Karpas-422 (cell line): ENCODE results near the gene CYB5R3. TPM values are rescaled to one million over a fixed set of nuclear protein-coding genes. Genes with fewer than 3 reads are reported as not detected.

ENCODE experiments used
- DNase-seq: peaks from one replicate; pipeline ENCODE4 v3.0.0-alpha.2; 2015
- H2AFZ ChIP-seq: fragments of 200-600 bp; sonication (generic); 2 replicates; pipeline ENCODE4 v1.6.1; 2014; ENCODE audit warnings: antibody characterized with exemption, low read length, mixed read lengths
- H3K27ac ChIP-seq: fragments of 200-600 bp; sonication (generic); 2 replicates; pipeline ENCODE4 v1.5.1; 2014; ENCODE audit warnings: mild to moderate bottlenecking, low read length, moderate library complexity
- H3K27me3 ChIP-seq: fragments of 200-600 bp; sonication (generic); 2 replicates; pipeline ENCODE4 v1.6.1; 2014; ENCODE audit warnings: low read length, mixed read lengths
- H3K36me3 ChIP-seq: fragments of 200-600 bp; sonication (generic); 2 replicates; pipeline ENCODE4 v1.6.1; 2014; ENCODE audit warnings: low read length, mixed read lengths; ENCODE audit not compliant: insufficient read depth
- H3K4me1 ChIP-seq: fragments of 200-600 bp; sonication (generic); 2 replicates; pipeline ENCODE4 v1.6.1; 2014; ENCODE audit warnings: mild to moderate bottlenecking, low read length, mixed read lengths
- H3K4me2 ChIP-seq: fragments of 200-600 bp; sonication (generic); 2 replicates; pipeline ENCODE4 v1.6.1; 2014; ENCODE audit warnings: low read length, low read depth, mild to moderate bottlenecking; ENCODE audit not compliant: poor library complexity, severe bottlenecking
- H3K4me3 ChIP-seq: fragments of 200-600 bp; sonication (generic); 2 replicates; pipeline ENCODE4 v1.5.1; 2014; ENCODE audit warnings: mild to moderate bottlenecking, antibody characterized with exemption, low read length, mixed read lengths
- H3K79me2 ChIP-seq: fragments of 200-600 bp; sonication (generic); 2 replicates; pipeline ENCODE4 v1.6.1; 2014; ENCODE audit warnings: mild to moderate bottlenecking, low read length, mixed read lengths
- H3K9ac ChIP-seq: fragments of 200-600 bp; sonication (generic); 2 replicates; pipeline ENCODE4 v1.6.0; 2014; ENCODE audit warnings: low read length
- H3K9me2 ChIP-seq: fragments of 200-600 bp; sonication (generic), shearing (Covaris generic); replicated peaks from 2 replicates; pipeline ENCODE4 v1.6.0; 2014; ENCODE audit warnings: mild to moderate bottlenecking, low read length, moderate library complexity; ENCODE audit not compliant: insufficient read depth
- H3K9me3 ChIP-seq: fragments of 300-700, 200-600 bp; sonication (generic); 2 replicates; pipeline ENCODE4 v1.6.1; 2014; ENCODE audit warnings: low read length, mixed read lengths
- H4K20me1 ChIP-seq: fragments of 200-600 bp; sonication (generic); 2 replicates; pipeline ENCODE4 v1.6.1; 2014; ENCODE audit warnings: mild to moderate bottlenecking, antibody characterized with exemption, low read length, low read depth; ENCODE audit not compliant: insufficient read depth
- total RNA-seq: library from RNA; depleted of rRNA; stranded (reverse); fragments of >200 nt; shearing (Covaris generic); gene quantifications from 2 replicates; pipeline ENCODE4 v1.2.3, GENCODE V29; 2014; ENCODE audit warnings: low replicate concordance

The CYB5R3 gene
- total RNA-seq, 1 experiment from 2014 or later = 27.5 TPM

DNA sequence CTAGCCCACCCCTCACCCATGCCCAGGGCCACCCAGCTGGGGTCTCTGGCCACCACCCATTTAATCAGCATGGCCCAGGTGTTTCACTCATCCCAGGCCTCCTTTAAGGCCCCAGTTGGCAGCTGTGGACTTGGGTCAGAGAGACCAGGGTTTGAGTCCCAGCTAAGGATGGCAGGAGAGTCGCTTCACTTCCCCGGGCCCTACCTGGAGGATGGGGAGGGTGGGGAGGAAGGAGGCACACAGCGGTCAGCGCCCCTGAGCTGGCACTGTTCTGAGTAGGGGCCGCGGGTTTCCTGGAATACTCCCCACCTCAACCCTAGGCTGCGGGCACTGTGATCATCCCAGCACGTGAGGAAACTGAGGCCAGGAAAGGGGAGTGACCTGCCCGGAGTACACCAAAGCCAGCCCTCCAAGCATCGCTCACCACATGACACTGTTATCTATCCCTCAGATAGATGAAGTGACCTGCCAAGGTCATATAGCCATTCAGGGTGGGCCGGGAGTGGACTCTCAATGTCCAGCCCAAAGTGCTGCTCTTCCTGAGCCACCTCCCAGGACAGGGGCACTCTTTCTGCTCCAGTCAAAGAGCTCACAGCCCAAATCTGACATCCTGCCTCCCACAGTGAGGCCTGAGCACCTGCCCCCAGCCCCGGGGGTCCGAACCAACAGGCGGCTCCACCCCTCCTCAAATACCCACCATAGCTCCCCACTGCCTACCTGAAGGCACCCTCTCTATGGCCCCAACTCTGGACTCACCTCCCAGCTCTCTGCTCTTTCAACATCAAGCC, 5.4 kb downstream of the CYB5R3 start:
- no peaks in the 10 kb centered on the region for H3K27me3 ChIP-seq
- H3K4me3 ChIP-seq = no peak overlapping the region
- H3K36me3 ChIP-seq = no peaks in the 10 kb centered on the region
- no peaks in the 10 kb centered on the region for H3K9me3 ChIP-seq
- no peak overlapping the region for H2AFZ ChIP-seq
- H3K4me2 ChIP-seq = no peak overlapping the region
- H4K20me1 ChIP-seq = peaks cover 9% of the 10 kb centered on the region; the same call in 1 of the 2 replicates
- H3K9me2 ChIP-seq = no peaks in the 10 kb centered on the region
- peaks cover 83% of the 10 kb centered on the region for H3K79me2 ChIP-seq
- no peak overlapping the region for H3K27ac ChIP-seq
- H3K9ac ChIP-seq = no peak overlapping the region
- DNase-seq = no peak
- H3K4me1 ChIP-seq = peaks cover 32% of the 10 kb centered on the region

- H4K20me1 ChIP-seq = peaks cover 4% of the 10 kb centered on the region; the same call in 1 of the 2 replicates
- H3K4me2 ChIP-seq = no peak overlapping the region
- no peaks in the 10 kb centered on the region for H3K9me2 ChIP-seq
- DNase-seq = no peak
- no peaks in the 10 kb centered on the region for H3K27me3 ChIP-seq
- no peak overlapping the region for H3K9ac ChIP-seq
- no peak overlapping the region for H2AFZ ChIP-seq
- H3K4me1 ChIP-seq = peaks cover 27% of the 10 kb centered on the region
- peaks cover 75% of the 10 kb centered on the region for H3K79me2 ChIP-seq
- no peak overlapping the region for H3K4me3 ChIP-seq
- H3K27ac ChIP-seq = no peak overlapping the region
- no peaks in the 10 kb centered on the region for H3K9me3 ChIP-seq
- H3K36me3 ChIP-seq = no peaks in the 10 kb centered on the region
Measured at GRCh38 chr22:42642806-42643633, 6.2 kb downstream of the CYB5R3 start.

DNA sequence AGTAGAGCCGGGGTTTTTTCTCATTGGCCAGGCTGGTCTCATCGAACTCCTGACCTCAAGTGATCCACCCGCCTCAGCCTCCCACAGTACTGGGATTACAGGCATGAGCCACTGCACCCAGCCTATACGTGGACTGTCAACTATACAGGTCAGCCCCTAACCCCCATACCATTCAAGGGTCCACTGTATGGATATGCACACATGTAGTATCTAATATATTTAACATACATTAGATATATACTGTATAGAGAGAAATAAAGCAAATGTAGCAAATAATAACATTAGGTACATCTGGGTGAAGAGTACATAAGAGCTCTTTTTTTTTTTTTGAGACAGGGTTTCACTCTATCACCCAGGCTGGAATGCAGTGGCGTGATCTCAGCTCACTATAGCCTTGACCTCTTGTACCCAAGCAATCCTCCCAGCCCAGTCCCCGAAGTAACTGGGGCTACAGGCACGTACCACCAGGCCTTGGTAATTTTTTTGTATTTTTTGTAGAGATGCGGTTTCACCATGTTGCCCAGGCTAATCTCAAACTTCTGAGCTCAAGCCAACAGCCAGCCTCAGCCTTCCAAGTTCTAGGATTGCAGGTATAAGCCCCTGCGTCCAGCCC, 7.3 kb downstream of the CYB5R3 start:
- no peak for DNase-seq
- no peak overlapping the region for H3K9ac ChIP-seq
- peaks cover 6% of the 10 kb centered on the region; the same call in 1 of the 2 replicates for H4K20me1 ChIP-seq
- H3K9me3 ChIP-seq = no peaks in the 10 kb centered on the region
- no peak overlapping the region for H3K27ac ChIP-seq
- H3K36me3 ChIP-seq = no peaks in the 10 kb centered on the region
- no peak overlapping the region for H3K4me3 ChIP-seq
- no peaks in the 10 kb centered on the region for H3K9me2 ChIP-seq
- H3K27me3 ChIP-seq = no peaks in the 10 kb centered on the region
- peaks cover 16% of the 10 kb centered on the region for H3K4me1 ChIP-seq
- H2AFZ ChIP-seq = no peak overlapping the region
- no peak overlapping the region for H3K4me2 ChIP-seq
- H3K79me2 ChIP-seq = peaks cover 74% of the 10 kb centered on the region

GRCh38 chr22:42639541-42640241, 9.5 kb downstream of the CYB5R3 start:
- no peaks in the 10 kb centered on the region for H3K27me3 ChIP-seq
- H4K20me1 ChIP-seq = peaks cover 8% of the 10 kb centered on the region; the same call in 1 of the 2 replicates
- H3K9ac ChIP-seq = no peak overlapping the region
- no peak overlapping the region for H3K27ac ChIP-seq
- H3K4me3 ChIP-seq = no peak overlapping the region
- H2AFZ ChIP-seq = no peak overlapping the region
- no peaks in the 10 kb centered on the region for H3K9me3 ChIP-seq
- no peaks in the 10 kb centered on the region for H3K36me3 ChIP-seq
- H3K79me2 ChIP-seq = peaks cover 56% of the 10 kb centered on the region
- H3K4me2 ChIP-seq = no peak overlapping the region
- no peaks in the 10 kb centered on the region for H3K4me1 ChIP-seq
- no peak for DNase-seq
- H3K9me2 ChIP-seq = no peaks in the 10 kb centered on the region

DNA sequence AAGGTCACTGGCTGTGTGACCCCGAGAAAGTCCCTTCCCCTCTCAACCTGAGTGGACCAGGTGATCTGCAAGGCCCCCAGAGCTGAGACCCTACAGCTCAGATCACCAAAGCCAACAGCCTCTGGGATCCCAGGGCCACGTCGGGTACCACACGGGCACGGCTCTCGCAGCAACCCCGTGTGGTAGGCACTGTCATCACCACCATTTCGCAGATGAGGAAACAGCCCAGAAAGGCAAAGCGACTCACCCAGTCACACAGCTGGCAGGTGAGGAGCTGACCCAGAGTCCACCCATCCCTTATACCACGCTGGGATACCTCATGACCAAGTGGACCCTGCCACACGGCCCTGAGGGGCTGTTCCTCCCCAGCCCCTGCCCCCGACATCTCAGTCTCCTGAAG, 11.6 kb downstream of the CYB5R3 start:
- Histone ChIP-seq H3K79me2 (peaks cover 35% of the 10 kb centered on the region), H3K4me2 (no peak overlapping the region), H3K4me1 (no peaks in the 10 kb centered on the region), H3K4me3 (no peak overlapping the region), H3K9ac (no peak overlapping the region), H3K9me3 (no peaks in the 10 kb centered on the region), H3K9me2 (no peaks in the 10 kb centered on the region), H2AFZ (no peak overlapping the region), H3K27ac (no peak overlapping the region), H3K36me3 (no peaks in the 10 kb centered on the region), H4K20me1 (peaks cover 8% of the 10 kb centered on the region; the same call in 1 of the 2 replicates), H3K27me3 (no peaks in the 10 kb centered on the region)
- DNase-seq = no peak

DNA sequence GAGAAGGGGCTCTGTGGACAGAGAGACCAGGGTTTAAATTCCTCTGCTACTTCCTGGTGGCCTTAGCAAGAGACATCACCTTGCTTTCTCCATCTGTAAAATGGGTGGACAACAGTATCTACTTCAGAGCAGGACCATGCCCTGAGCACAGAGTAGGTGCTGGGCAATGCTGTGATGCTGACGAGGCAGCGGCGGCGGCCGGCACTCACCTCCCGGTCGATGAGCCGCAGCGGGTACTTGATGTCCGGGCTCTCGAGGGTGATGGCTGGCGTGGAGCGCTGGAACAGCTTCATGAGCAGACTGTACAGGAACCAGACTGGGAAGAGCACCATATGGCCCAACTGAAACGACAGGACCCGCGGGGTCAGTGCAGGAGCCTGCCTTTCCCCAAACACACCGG, 12.7 kb downstream of the CYB5R3 start:
- Histone ChIP-seq H2AFZ (no peak overlapping the region), H3K4me1 (no peaks in the 10 kb centered on the region)

GRCh38 chr22:42635531-42635930, 13.7 kb downstream of the CYB5R3 start:
- no peak for DNase-seq
- H4K20me1 ChIP-seq = peaks cover 8% of the 10 kb centered on the region; the same call in 1 of the 2 replicates
- H3K4me1 ChIP-seq = no peaks in the 10 kb centered on the region
- no peak overlapping the region for H2AFZ ChIP-seq
- H3K27ac ChIP-seq = no peak overlapping the region
- H3K36me3 ChIP-seq = no peaks in the 10 kb centered on the region
- no peaks in the 10 kb centered on the region for H3K9me2 ChIP-seq
- no peak overlapping the region for H3K9ac ChIP-seq
- H3K27me3 ChIP-seq = no peaks in the 10 kb centered on the region
- no peaks in the 10 kb centered on the region for H3K9me3 ChIP-seq
- peaks cover 22% of the 10 kb centered on the region for H3K79me2 ChIP-seq
- no peak overlapping the region for H3K4me2 ChIP-seq
- no peak overlapping the region for H3K4me3 ChIP-seq

More for the DNA sequence above, 12.7 kb downstream of the CYB5R3 start:
- H3K4me2 ChIP-seq = no peak overlapping the region
- no peak overlapping the region for H3K4me3 ChIP-seq
- H3K27ac ChIP-seq = no peak overlapping the region
- H3K36me3 ChIP-seq = no peaks in the 10 kb centered on the region
- peaks cover 25% of the 10 kb centered on the region for H3K79me2 ChIP-seq
- H4K20me1 ChIP-seq = peaks cover 8% of the 10 kb centered on the region; the same call in 1 of the 2 replicates
- H3K9me2 ChIP-seq = no peaks in the 10 kb centered on the region
- H3K27me3 ChIP-seq = no peaks in the 10 kb centered on the region
- H3K9me3 ChIP-seq = no peaks in the 10 kb centered on the region
- DNase-seq = no peak
- H3K9ac ChIP-seq = no peak overlapping the region
